SU-DHL-6 (cell line): Measurements from ENCODE around the gene ATXN7.
A peak's percentile ranks its signal among the peaks of the same experiment; 100 is the strongest.

Source experiments
- CTCF ChIP-seq: fragments of 200-600 bp; sonication (generic); IDR thresholded peaks from one replicate; pipeline ENCODE4 v1.5.1; 2017; ENCODE audit warnings: antibody characterized with exemption, mild to moderate bottlenecking, low read length, moderate library complexity; ENCODE audit not compliant: insufficient read depth, poor library complexity, severe bottlenecking
- EZH2phosphoT487 ChIP-seq: fragments of 200-600 bp; sonication (generic), shearing (Covaris generic); conservative IDR thresholded peaks from 2 replicates; pipeline ENCODE4 v1.6.1; 2018; ENCODE audit warnings: mild to moderate bottlenecking, antibody characterized with exemption, low read length, moderate library complexity, mixed read lengths

- peak; percentile 54 for TF ChIP-seq CTCF
- TF ChIP-seq EZH2phosphoT487, result no peak
These were observed 130.0 kb downstream of the ATXN7 start for GRCh38 chr3:63993653-63994079.
